IMR-90 (cell line): Measurements from ENCODE around the gene KATNIP. TPM values are rescaled to one million over a fixed set of nuclear protein-coding genes. Genes with fewer than 3 reads are reported as not detected.

Source experiments
- ATAC-seq: fragments of 200-7000 bp; cut with Tn5 transposase; 2 replicates; pipeline ENCODE4 v1.9.1; 2020; ENCODE audit warnings: low read depth, mild to moderate bottlenecking, moderate library complexity
- BruUV-seq: library from RNA; stranded (reverse); fragments of 400-500 nt; replicated peaks from 2 replicates; lab custom pipeline; 2021; lab: Mats Ljungman, UMichigan
- CTCF ChIA-PET: fragments of 300-600 bp; formaldehyde crosslinking; extraction: SDS; loops from one replicate; lab custom pipeline; 2021; ENCODE audit warnings: antibody characterized with exemption; lab: Yijun Ruan, JAX
- POLR2A ChIA-PET: fragments of 300-600 bp; sonication (Branson Sonifier 250); formaldehyde crosslinking; loops from one replicate; lab custom pipeline; 2022; ENCODE audit warnings: antibody characterized with exemption; ENCODE audit not compliant: unreplicated experiment; lab: Charles Lee
- DNase-seq: peaks from one replicate; pipeline ENCODE4 v3.0.0; 2013
- H2AFZ ChIP-seq: replicated peaks from 2 replicates; pipeline ENCODE3; 2013; ENCODE audit warnings: low read length, mild to moderate bottlenecking; ENCODE audit not compliant: poor library complexity
- H2AK5ac ChIP-seq: 2 replicates; pipeline ENCODE4 v1.6.1; 2013; ENCODE audit warnings: low read depth, low read length, inconsistent platforms
- H2AK9ac ChIP-seq: replicated peaks from 2 replicates; pipeline ENCODE3; 2013; ENCODE audit warnings: mild to moderate bottlenecking, low read depth, low read length, moderate library complexity; ENCODE audit not compliant: poor library complexity
- H2BK120ac ChIP-seq: 2 replicates; pipeline ENCODE4 v1.6.1; 2013; ENCODE audit warnings: low read depth, low read length, inconsistent platforms
- H2BK15ac ChIP-seq: 3 replicates; pipeline ENCODE4 v1.6.1; 2013; ENCODE audit warnings: low read depth, low read length, inconsistent platforms
- H2BK20ac ChIP-seq: 2 replicates; pipeline ENCODE4 v1.6.1; 2013; ENCODE audit warnings: low read depth, mild to moderate bottlenecking, inconsistent platforms, low read length, moderate library complexity
- H2BK5ac ChIP-seq: 2 replicates; pipeline ENCODE4 v1.6.1; 2013; ENCODE audit warnings: mild to moderate bottlenecking, low read depth, low read length, inconsistent platforms; ENCODE audit not compliant: poor library complexity, severe bottlenecking
- H3K14ac ChIP-seq: replicated peaks from 2 replicates; pipeline ENCODE4 v1.6.1; 2013; ENCODE audit warnings: low read depth, low read length, inconsistent platforms
- H3K18ac ChIP-seq: 2 replicates; pipeline ENCODE4 v1.6.1; 2013; ENCODE audit warnings: low read depth, low read length, control low read depth
- H3K23ac ChIP-seq: 2 replicates; pipeline ENCODE4 v1.6.1; 2013; ENCODE audit warnings: low read depth, low read length, inconsistent platforms
- H3K27ac ChIP-seq: 2 replicates; pipeline ENCODE4 v1.5.1; 2013; ENCODE audit warnings: mild to moderate bottlenecking, control low read depth, low read length; ENCODE audit not compliant: insufficient read depth
- H3K27me3 ChIP-seq: 2 replicates; pipeline ENCODE4 v1.6.1; 2013; ENCODE audit warnings: low read length; ENCODE audit not compliant: control insufficient read depth, insufficient read depth
- H3K36me3 ChIP-seq: 2 replicates; pipeline ENCODE4 v1.6.1; 2013; ENCODE audit warnings: low read length, mixed read lengths; ENCODE audit not compliant: control insufficient read depth, insufficient read depth
- H3K4ac ChIP-seq: 2 replicates; pipeline ENCODE4 v1.6.1; 2013; ENCODE audit warnings: low read depth, low read length, inconsistent platforms
- H3K4me1 ChIP-seq: 2 replicates; pipeline ENCODE4 v1.6.1; 2013; ENCODE audit warnings: low read length, mixed read lengths; ENCODE audit not compliant: control insufficient read depth, insufficient read depth
- H3K4me2 ChIP-seq: 2 replicates; pipeline ENCODE4 v1.6.1; 2013; ENCODE audit warnings: low read depth, mild to moderate bottlenecking, control low read depth, low read length, moderate library complexity
- H3K4me3 ChIP-seq: 2 replicates; pipeline ENCODE4 v1.5.1; 2013; ENCODE audit warnings: low read depth, mild to moderate bottlenecking, control low read depth, low read length, moderate library complexity; ENCODE audit not compliant: insufficient read depth
- H3K56ac ChIP-seq: 2 replicates; pipeline ENCODE4 v1.6.1; 2013; ENCODE audit warnings: low read length, inconsistent platforms; ENCODE audit not compliant: insufficient read depth; ENCODE audit errors: extremely low read depth
- H3K79me1 ChIP-seq, 2 experiments: 2 replicates each; pipeline ENCODE4 v1.6.1; 2013; ENCODE audit warnings: low read length in 2 of 2, inconsistent platforms in 1 of 2, low read depth in 1 of 2
- H3K9ac ChIP-seq: 2 replicates; pipeline ENCODE4 v1.6.1; 2013; ENCODE audit warnings: low read depth, low read length, control low read depth
- H3K9me1 ChIP-seq: 2 replicates; pipeline ENCODE4 v1.6.1; 2013; ENCODE audit warnings: low read length, inconsistent platforms; ENCODE audit not compliant: insufficient read depth
- H3K9me3 ChIP-seq: 2 replicates; pipeline ENCODE4 v1.6.1; 2013; ENCODE audit warnings: low read length; ENCODE audit not compliant: control insufficient read depth, insufficient read depth
- H4K20me1 ChIP-seq: 2 replicates; pipeline ENCODE4 v1.6.1; 2013; ENCODE audit warnings: low read length, inconsistent platforms; ENCODE audit not compliant: insufficient read depth
- H4K5ac ChIP-seq: 2 replicates; pipeline ENCODE4 v1.6.1; 2013; ENCODE audit warnings: mild to moderate bottlenecking, low read depth, low read length, control low read depth
- H4K8ac ChIP-seq, 2 experiments: 2 replicates each; pipeline ENCODE4 v1.6.1; 2013; ENCODE audit warnings: low read depth in 2 of 2, low read length in 2 of 2, control low read depth in 1 of 2, inconsistent platforms in 1 of 2
- H4K91ac ChIP-seq: 2 replicates; pipeline ENCODE4 v1.6.1; 2013; ENCODE audit warnings: low read depth, low read length, inconsistent platforms; ENCODE audit not compliant: insufficient read depth
- BHLHE40 ChIP-seq: fragments of 150-350 bp; IDR thresholded peaks from 2 replicates; pipeline ENCODE4 v1.6.1; 2016; ENCODE audit warnings: mild to moderate bottlenecking, low read depth, low read length
- CEBPB ChIP-seq: IDR thresholded peaks from 2 replicates; pipeline ENCODE4 v1.6.1; 2012; ENCODE audit warnings: low read depth, low read length, improper control_type of control experiment
- CHD1 ChIP-seq: IDR thresholded peaks from 2 replicates; pipeline ENCODE4 v1.6.1; 2012; ENCODE audit warnings: low read depth, low read length, improper control_type of control experiment
- CTCF ChIP-seq: conservative IDR thresholded peaks from 2 replicates; pipeline ENCODE4 v1.5.1; 2012; ENCODE audit warnings: mild to moderate bottlenecking, low read depth, low read length, improper control_type of control experiment
- FOS ChIP-seq: fragments of 150-350 bp; IDR thresholded peaks from 2 replicates; pipeline ENCODE4 v1.6.1; 2016; ENCODE audit warnings: low read depth, low read length
- MAFK ChIP-seq: IDR thresholded peaks from 2 replicates; pipeline ENCODE4 v1.6.1; 2012; ENCODE audit warnings: low read depth, low read length, improper control_type of control experiment
- MAZ ChIP-seq: IDR thresholded peaks from 2 replicates; pipeline ENCODE4 v1.6.1; 2012; ENCODE audit warnings: low read depth, mild to moderate bottlenecking, low read length, improper control_type of control experiment, moderate library complexity, borderline replicate concordance
- MXI1 ChIP-seq: IDR thresholded peaks from 2 replicates; pipeline ENCODE4 v1.6.1; 2012; ENCODE audit warnings: low read depth, mild to moderate bottlenecking, low read length, moderate library complexity, borderline replicate concordance
- NFE2L2 ChIP-seq: fragments of 150-350 bp; IDR thresholded peaks from 2 replicates; pipeline ENCODE4 v1.6.1; 2016; ENCODE audit warnings: low read depth, mild to moderate bottlenecking, low read length
- POLR2A ChIP-seq: IDR thresholded peaks from 2 replicates; pipeline ENCODE4 v1.6.1; 2012; ENCODE audit warnings: mild to moderate bottlenecking, low read depth, low read length
- RAD21 ChIP-seq: IDR thresholded peaks from 2 replicates; pipeline ENCODE4 v1.6.1; 2012; ENCODE audit warnings: low read length, improper control_type of control experiment
- RCOR1 ChIP-seq: IDR thresholded peaks from 2 replicates; pipeline ENCODE4 v1.6.1; 2012; ENCODE audit warnings: mild to moderate bottlenecking, low read length, improper control_type of control experiment; ENCODE audit not compliant: insufficient replicate concordance
- RFX5 ChIP-seq: IDR thresholded peaks from 2 replicates; pipeline ENCODE4 v1.8.0; 2012; ENCODE audit warnings: low read depth, mild to moderate bottlenecking, low read length, moderate library complexity
- SMC3 ChIP-seq: fragments of 150-350 bp; IDR thresholded peaks from 2 replicates; pipeline ENCODE4 v1.6.1; 2016; ENCODE audit warnings: low read depth, mild to moderate bottlenecking, antibody characterized with exemption, low read length, moderate library complexity
- USF2 ChIP-seq: fragments of 150-350 bp; IDR thresholded peaks from 2 replicates; pipeline ENCODE4 v1.6.1; 2017; ENCODE audit warnings: mild to moderate bottlenecking, antibody characterized with exemption, low read length, low read depth
- WGBS, 2 experiments: methylation state at CpG; one replicate each; pipeline versions ENCODE4 v1.1.5 to v1.1.7; 2013; ENCODE audit warnings: missing lambda C conversion rate in 2 of 2; ENCODE audit not compliant: insufficient read length in 1 of 2; ENCODE audit errors: extremely low coverage in 2 of 2; 5-methylcytosine and 5-hydroxymethylcytosine counted together
- dilution Hi-C: fragments of 300-500 bp; cut with HindIII; formaldehyde crosslinking; loops from one replicate; pipeline ENCODE4 v1.14.3; 2018; ENCODE audit warnings: low sequenced_read_pairs; ENCODE audit not compliant: unreplicated experiment
- in situ Hi-C: fragments of 300-500 bp; cut with MboI; formaldehyde crosslinking; loops from 3 replicates; pipeline ENCODE4 v1.14.3; 2019; ENCODE audit warnings: low sequenced_read_pairs, inconsistent platforms, mixed read lengths
- intact Hi-C: fragments of 100-400 bp; cut with micrococcal nuclease; formaldehyde crosslinking; loops from 2 replicates; pipeline ENCODE4 v1.10.0; 2022
- polyA plus RNA-seq, 3 experiments: library from polyadenylated mRNA; depleted of rRNA; stranded (reverse); fragments of >200 nt; gene quantifications; 2 replicates each; pipeline ENCODE4 v1.2.3, GENCODE V29; 2012; ENCODE audit warnings: low replicate concordance in 1 of 3
- total RNA-seq: library from RNA; depleted of rRNA; stranded (reverse); fragments of >200 nt; gene quantifications from 2 replicates; pipeline ENCODE4 v1.2.3, GENCODE V29; 2012
- TF ChIP-seq, protein P1 (sequence below): fragments of 150-350 bp; IDR thresholded peaks from 2 replicates; pipeline ENCODE4 v1.6.1; 2016; ENCODE audit warnings: low read depth, mild to moderate bottlenecking, low read length, moderate library complexity, borderline replicate concordance

Gene KATNIP
- total and polyA plus RNA-seq, 2 of the 4 experiments (the other 2 are of a cell fraction): 16.7 to 18.6 TPM

DNA sequence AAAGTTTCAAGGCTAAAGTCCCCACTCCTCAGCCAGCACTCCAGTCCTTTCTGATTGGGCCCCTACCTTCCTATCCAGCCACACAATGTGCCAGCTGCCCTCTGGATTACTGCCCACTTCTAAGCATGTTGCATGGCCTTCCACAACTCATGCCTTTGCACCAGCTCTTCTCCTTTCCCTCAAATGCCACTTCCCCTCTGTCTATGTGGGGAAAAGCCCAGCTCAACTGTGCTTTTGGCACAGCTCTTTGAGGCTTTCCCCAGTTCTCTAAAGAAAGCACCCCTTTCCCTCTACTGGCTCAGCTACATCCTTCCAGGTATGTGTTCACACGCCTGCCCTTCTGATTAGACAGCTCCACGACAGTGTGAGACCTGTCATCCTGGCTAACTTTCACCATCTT is 18.8 kb upstream of the KATNIP start:
- no peak overlapping the region for H2BK15ac ChIP-seq
- no peaks in the 10 kb centered on the region for H3K9me3 ChIP-seq
- H3K18ac ChIP-seq: no peak overlapping the region
- no TSS peak for BruUV-seq
- no peak overlapping the region for H4K91ac ChIP-seq
- no peak overlapping the region for H3K23ac ChIP-seq
- no peak for TF ChIP-seq BHLHE40
- no peak for TF ChIP-seq RAD21
- TF ChIP-seq MAZ: no peak
- TF ChIP-seq, protein P1, sequence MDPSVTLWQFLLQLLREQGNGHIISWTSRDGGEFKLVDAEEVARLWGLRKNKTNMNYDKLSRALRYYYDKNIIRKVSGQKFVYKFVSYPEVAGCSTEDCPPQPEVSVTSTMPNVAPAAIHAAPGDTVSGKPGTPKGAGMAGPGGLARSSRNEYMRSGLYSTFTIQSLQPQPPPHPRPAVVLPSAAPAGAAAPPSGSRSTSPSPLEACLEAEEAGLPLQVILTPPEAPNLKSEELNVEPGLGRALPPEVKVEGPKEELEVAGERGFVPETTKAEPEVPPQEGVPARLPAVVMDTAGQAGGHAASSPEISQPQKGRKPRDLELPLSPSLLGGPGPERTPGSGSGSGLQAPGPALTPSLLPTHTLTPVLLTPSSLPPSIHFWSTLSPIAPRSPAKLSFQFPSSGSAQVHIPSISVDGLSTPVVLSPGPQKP: no peak
- no peak for TF ChIP-seq USF2
- no peak for TF ChIP-seq CTCF
- TF ChIP-seq CHD1: no peak
- no peak for TF ChIP-seq MAFK
- no peak for TF ChIP-seq NFE2L2
- no peak for TF ChIP-seq MXI1
- no peak for TF ChIP-seq POLR2A
- no peak for TF ChIP-seq RFX5
- TF ChIP-seq CEBPB: no peak
- no peak for TF ChIP-seq FOS
- TF ChIP-seq SMC3: no peak
- TF ChIP-seq RCOR1: no peak
- no peak for ATAC-seq
- H3K4me1 ChIP-seq: peaks cover 4% of the 10 kb centered on the region
- H2BK120ac ChIP-seq: no peak overlapping the region
- ChIA-PET CTCF (no interaction called here), POLR2A (no interaction called here)
- H3K36me3 ChIP-seq: peaks cover 76% of the 10 kb centered on the region
- H4K20me1 ChIP-seq: peaks cover 23% of the 10 kb centered on the region
- no peak overlapping the region for H2AFZ ChIP-seq
- no peak overlapping the region for H3K4me2 ChIP-seq
- in situ Hi-C loops (no loop called here), dilution Hi-C loops (no loop called here), intact Hi-C loops (no loop called here)
- H3K9me1 ChIP-seq: peaks cover 15% of the 10 kb centered on the region
- no peak overlapping the region for H3K27ac ChIP-seq
- H3K27me3 ChIP-seq: no peaks in the 10 kb centered on the region
- H4K5ac ChIP-seq: no peak overlapping the region
- peaks cover 6 to 21% of the 10 kb centered on the region in 2 experiments; a peak in 3 of 4 replicates for H3K79me1 ChIP-seq
- no peak overlapping the region for H2AK9ac ChIP-seq
- no CpG with 5 or more reads among the region's 2 CpGs for WGBS, 2 experiments
- no peak overlapping the region for H2BK5ac ChIP-seq
- no peak overlapping the region for H2BK20ac ChIP-seq
- no peak overlapping the region for H4K8ac ChIP-seq
- H3K9ac ChIP-seq: no peak overlapping the region
- no peak overlapping the region; the same call in 1 of the 2 replicates for H3K4ac ChIP-seq
- no peak for DNase-seq
- no peak overlapping the region for H3K14ac ChIP-seq
- H3K56ac ChIP-seq: no peak overlapping the region
- no peak overlapping the region for H3K4me3 ChIP-seq
- no peak overlapping the region for H2AK5ac ChIP-seq
